Esophagus muscularis mucosa (tissue), 3 donors: ENCODE measurements around the gene HNRNPLL.

ENCODE experiments used
- POLR2A ChIP-seq: fragments of 450-650 bp; IDR thresholded peaks from one replicate; pipeline ENCODE4 v1.6.1; 2017; ENCODE audit warnings: antibody characterized with exemption, moderate library complexity, mild to moderate bottlenecking, low read depth
- POLR2AphosphoS5 ChIP-seq, 2 donors: sonication (generic); formaldehyde crosslinking; IDR thresholded peaks; one replicate each; pipeline ENCODE4 v1.6.1; 2017; ENCODE audit warnings: antibody characterized with exemption in 2 of 2
- TF ChIP-seq, protein P1 (sequence below), 3 experiments: fragments of 200-600 bp in 2 of 3; fragments of 450-650 bp in 1 of 3; sonication (generic) in 2 of 3; IDR thresholded peaks; one replicate each; pipeline ENCODE4 v1.5.1; 2017 to 2019; ENCODE audit warnings: antibody characterized with exemption in 3 of 3, mild to moderate bottlenecking in 2 of 3, moderate library complexity in 1 of 3

DNA sequence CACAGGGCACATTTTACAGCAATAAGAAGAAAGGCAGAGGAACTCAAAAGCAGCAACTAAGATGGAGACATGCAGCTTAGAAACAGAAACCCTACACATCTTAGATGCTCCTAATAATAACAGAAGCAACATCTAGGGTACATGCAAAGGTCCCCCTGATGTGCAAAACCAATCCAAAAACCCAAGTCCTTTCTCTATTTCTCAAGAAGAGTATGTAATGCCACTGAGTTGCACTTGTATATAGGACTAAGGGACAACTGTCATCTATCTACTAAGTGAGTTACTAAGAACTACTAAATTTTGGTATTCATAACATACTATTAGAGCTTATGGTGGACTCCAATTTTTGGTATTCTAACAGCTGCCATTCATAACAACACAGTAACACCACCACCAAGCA, 28.4 kb downstream of the HNRNPLL start:
- TF ChIP-seq, protein P1, sequence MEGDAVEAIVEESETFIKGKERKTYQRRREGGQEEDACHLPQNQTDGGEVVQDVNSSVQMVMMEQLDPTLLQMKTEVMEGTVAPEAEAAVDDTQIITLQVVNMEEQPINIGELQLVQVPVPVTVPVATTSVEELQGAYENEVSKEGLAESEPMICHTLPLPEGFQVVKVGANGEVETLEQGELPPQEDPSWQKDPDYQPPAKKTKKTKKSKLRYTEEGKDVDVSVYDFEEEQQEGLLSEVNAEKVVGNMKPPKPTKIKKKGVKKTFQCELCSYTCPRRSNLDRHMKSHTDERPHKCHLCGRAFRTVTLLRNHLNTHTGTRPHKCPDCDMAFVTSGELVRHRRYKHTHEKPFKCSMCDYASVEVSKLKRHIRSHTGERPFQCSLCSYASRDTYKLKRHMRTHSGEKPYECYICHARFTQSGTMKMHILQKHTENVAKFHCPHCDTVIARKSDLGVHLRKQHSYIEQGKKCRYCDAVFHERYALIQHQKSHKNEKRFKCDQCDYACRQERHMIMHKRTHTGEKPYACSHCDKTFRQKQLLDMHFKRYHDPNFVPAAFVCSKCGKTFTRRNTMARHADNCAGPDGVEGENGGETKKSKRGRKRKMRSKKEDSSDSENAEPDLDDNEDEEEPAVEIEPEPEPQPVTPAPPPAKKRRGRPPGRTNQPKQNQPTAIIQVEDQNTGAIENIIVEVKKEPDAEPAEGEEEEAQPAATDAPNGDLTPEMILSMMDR (IDR thresholded peaks at IDR 0.05), result no peak
- TF ChIP-seq POLR2A, result no peak
- TF ChIP-seq POLR2AphosphoS5 (IDR thresholded peaks at IDR 0.05), result no peak
